AG04450 (cell line): ENCODE data around the gene STRN3. TPM values are rescaled to one million over a fixed set of nuclear protein-coding genes. Genes with fewer than 3 reads are reported as not detected.
A peak's percentile ranks its signal among the peaks of the same experiment; 100 is the strongest.

Experiments used
- CTCF ChIA-PET: fragments of 300-600, 350-600 bp; formaldehyde crosslinking; extraction: SDS; loops from one replicate; lab custom pipeline; 2022; ENCODE audit warnings: antibody characterized with exemption, inconsistent platforms; lab: Charles Lee
- POLR2A ChIA-PET: fragments of 350-600 bp; formaldehyde crosslinking; extraction: SDS; loops from one replicate; lab custom pipeline; 2021; ENCODE audit warnings: antibody characterized with exemption, inconsistent platforms; lab: Yijun Ruan, JAX
- DNase-seq: peaks from one replicate; pipeline ENCODE4 v3.0.0-alpha.2; 2011; ENCODE audit warnings: low read depth, low spot score
- H3K27ac ChIP-seq: one replicate; pipeline ENCODE4 v1.5.1; 2012; ENCODE audit warnings: low read depth, low read length, control low read depth
- H3K27me3 ChIP-seq: one replicate; pipeline ENCODE4 v1.6.0; 2012; ENCODE audit warnings: low read length; ENCODE audit not compliant: control insufficient read depth, insufficient read depth
- H3K4me3 ChIP-seq: 2 replicates; pipeline ENCODE4 v1.5.1; 2011; ENCODE audit warnings: mild to moderate bottlenecking, low read depth, low read length, control low read depth
- H3K9me3 ChIP-seq: 2 replicates; pipeline ENCODE4 v1.5.1; 2012; ENCODE audit warnings: low read length; ENCODE audit not compliant: control insufficient read depth, insufficient read depth
- polyA plus RNA-seq: library from polyadenylated mRNA; depleted of rRNA; stranded (reverse); fragments of >200 nt; gene quantifications from 2 replicates; pipeline ENCODE4 v1.2.3, GENCODE V29; 2011
- TF ChIP-seq, protein P1 (sequence below): IDR thresholded peaks from 2 replicates; pipeline ENCODE4 v1.5.1; 2011; ENCODE audit warnings: low read depth, low read length, control low read depth, inconsistent platforms

STRN3 gene
- polyA plus RNA-seq, 1 experiment, result 41.1 TPM

DNA sequence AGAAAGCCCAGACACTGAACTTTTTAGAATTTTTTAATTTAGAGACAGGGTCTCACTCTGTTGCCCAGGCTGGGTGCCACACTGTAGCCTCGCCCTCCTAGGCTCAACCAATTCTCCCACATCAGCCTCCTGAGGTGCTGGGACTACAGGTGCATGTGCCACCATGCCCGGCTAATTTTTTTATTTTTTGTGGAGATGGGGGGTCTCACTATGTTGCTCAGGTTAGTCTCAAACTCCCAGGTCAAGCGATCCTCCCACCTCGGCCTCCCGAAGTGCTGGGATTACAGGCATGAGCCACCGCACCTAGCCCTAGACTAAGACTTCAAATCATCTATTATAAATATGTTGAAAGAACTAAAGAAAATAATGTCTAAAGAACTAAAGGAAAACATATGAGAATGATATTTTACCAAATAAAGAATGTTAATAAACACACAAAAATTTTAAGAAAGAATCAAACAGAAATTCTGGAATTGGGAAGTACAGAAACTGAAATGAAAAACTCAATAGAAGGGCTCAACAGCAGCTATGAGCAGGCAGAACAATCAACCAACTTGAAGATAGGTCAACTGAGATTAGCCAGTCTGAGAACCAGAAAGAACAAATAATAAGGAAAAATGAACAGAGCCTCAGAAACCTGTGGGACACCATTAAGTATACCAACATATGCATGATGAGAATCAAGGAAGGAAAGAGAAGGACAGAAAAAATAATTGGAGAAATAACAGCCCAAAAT, 27.0 kb downstream of the STRN3 start:
- ChIA-PET POLR2A (no interaction called here), CTCF (no interaction called here)
- TF ChIP-seq, protein P1, sequence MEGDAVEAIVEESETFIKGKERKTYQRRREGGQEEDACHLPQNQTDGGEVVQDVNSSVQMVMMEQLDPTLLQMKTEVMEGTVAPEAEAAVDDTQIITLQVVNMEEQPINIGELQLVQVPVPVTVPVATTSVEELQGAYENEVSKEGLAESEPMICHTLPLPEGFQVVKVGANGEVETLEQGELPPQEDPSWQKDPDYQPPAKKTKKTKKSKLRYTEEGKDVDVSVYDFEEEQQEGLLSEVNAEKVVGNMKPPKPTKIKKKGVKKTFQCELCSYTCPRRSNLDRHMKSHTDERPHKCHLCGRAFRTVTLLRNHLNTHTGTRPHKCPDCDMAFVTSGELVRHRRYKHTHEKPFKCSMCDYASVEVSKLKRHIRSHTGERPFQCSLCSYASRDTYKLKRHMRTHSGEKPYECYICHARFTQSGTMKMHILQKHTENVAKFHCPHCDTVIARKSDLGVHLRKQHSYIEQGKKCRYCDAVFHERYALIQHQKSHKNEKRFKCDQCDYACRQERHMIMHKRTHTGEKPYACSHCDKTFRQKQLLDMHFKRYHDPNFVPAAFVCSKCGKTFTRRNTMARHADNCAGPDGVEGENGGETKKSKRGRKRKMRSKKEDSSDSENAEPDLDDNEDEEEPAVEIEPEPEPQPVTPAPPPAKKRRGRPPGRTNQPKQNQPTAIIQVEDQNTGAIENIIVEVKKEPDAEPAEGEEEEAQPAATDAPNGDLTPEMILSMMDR, result no peak
- H3K9me3 ChIP-seq, result peaks cover 9% of the 10 kb centered on the region
- H3K4me3 ChIP-seq, result no peak overlapping the region
- no peaks in the 10 kb centered on the region for H3K27me3 ChIP-seq
- no peak overlapping the region for H3K27ac ChIP-seq
- no peak for DNase-seq

- CTCF ChIA-PET, result no interaction called here
- H3K9me3 ChIP-seq, result peaks cover 9% of the 10 kb centered on the region
Measured at GRCh38 chr14:30998100-30998706, 28.0 kb downstream of the STRN3 start.

DNA sequence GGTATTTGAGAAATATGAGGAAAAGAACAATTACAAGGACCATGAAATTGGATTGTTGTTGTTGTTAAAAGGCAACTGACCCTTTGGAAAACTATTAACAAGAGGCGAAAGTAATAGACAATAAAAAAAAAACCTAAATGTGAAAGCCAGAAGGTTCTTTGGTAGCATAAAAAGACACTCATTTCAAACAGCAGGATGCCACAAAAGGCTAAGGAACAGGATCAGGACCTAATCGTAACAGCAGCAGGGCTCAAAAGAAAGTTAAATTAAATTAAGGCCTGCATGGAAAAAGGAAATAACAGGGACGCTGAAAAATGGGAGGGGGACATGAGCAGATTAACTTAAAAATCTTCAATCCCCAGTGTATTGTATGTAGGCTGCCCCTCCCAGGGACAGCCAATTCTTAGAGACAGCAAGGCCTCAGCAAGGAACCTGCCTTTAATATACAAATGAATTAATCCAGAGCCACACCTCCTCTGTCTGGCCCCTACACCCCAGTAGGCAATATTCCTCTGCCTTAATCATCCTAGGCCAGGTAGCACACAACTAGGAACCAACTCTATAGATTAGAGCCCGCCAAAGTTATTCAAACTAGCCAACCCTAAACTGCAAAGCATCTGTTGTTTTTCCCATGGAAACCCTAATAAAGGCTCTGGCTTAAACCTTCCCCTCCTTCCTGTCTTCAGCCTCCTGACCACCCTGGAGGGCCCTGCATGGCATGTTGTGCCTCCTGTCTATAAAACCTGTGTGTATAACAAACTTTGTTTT, 29.1 kb downstream of the STRN3 start:
- Histone ChIP-seq H3K9me3 (peaks cover 9% of the 10 kb centered on the region), H3K4me3 (no peak overlapping the region), H3K27ac (no peak overlapping the region), H3K27me3 (no peaks in the 10 kb centered on the region)
- TF ChIP-seq, protein P1, result no peak
- no peak for DNase-seq
- CTCF ChIA-PET, result no interaction called here
- POLR2A ChIA-PET, result no interaction called here

More at GRCh38 chr14:30998100-30998706, 28.0 kb downstream of the STRN3 start:
- Histone ChIP-seq H3K27me3 (no peaks in the 10 kb centered on the region), H3K27ac (no peak overlapping the region), H3K4me3 (no peak overlapping the region)
- POLR2A ChIA-PET, result interaction anchor here (1.0 kb wide), 1 partner anchor 28 kb away, joined by 3 read pairs; the partner anchor contains the start of gene STRN3
- DNase-seq, result no peak
- TF ChIP-seq, protein P1, result no peak

DNA sequence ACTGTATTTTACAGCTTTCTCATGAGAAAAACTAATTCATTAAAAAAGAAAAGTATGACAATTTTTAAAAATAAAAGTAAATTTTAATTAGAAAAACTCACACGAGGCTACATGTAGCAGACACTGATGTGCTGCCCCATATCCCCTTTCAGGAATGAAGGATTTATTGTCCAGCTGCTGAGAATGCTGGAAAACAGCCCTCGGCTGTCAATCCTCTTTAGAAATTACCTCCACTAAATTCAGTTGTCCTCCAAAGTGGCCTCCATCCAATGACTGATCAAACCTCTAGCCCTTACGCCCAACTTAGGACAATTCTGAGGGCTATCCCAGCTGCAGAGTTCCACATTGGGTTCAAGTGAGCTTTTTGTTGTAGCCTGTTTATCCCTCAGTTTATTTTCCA, 30.5 kb downstream of the STRN3 start:
- Histone ChIP-seq H3K27me3 (no peaks in the 10 kb centered on the region), H3K9me3 (peaks cover 9% of the 10 kb centered on the region), H3K4me3 (no peak overlapping the region), H3K27ac (peak overlapping the region; percentile 12)
- DNase-seq, result no peak
- TF ChIP-seq, protein P1, result no peak
- ChIA-PET CTCF (interaction anchor here (0.7 to 0.9 kb wide), 2 partner anchors 16 to 95 kb away, joined by 3 to 4 read pairs; no protein-coding TSS in a partner anchor), POLR2A (interaction anchor here (1.1 kb wide), 1 partner anchor 31 kb away, joined by 4 read pairs; no protein-coding TSS in a partner anchor)
